Measurements from ENCODE around the gene INTS4.
"Not testable (repeated sequence)": the region's sequence is repeated elsewhere in the genome, so short reads cannot be mapped to it uniquely, and the experiment has no call there.

INTS4 gene

DNA sequence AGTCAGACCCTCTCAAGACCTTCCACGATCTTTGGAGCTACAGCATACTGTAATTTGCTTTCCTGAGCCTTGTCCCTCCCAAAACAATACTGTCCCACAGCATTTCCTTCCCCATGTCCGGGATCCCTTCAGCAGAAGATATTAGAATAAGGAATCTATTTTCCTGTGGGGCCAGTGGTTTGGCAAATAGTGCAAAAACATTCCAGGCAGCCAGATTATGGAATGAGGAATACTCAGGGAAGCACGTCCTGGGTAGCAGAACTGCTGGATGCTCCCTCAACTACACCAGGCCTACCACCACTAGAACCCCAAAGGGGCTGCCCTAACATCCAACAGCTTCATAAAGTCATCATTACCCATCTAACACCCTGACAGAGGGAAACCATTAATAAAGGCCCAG is 112.1 kb downstream of the INTS4 start:
- DNase-seq (ENCODE audit: low read depth in 2 of 2) = no peak

- no peak for DNase-seq (ENCODE audit: low read depth in 2 of 2)
These were observed 115.2 kb downstream of the INTS4 start for GRCh38 chr11:77879218-77879617.

GRCh38 chr11:77878247-77878646 is 116.2 kb downstream of the INTS4 start:
- not testable (repeated sequence) for DNase-seq (ENCODE audit: low read depth in 2 of 2)

DNA sequence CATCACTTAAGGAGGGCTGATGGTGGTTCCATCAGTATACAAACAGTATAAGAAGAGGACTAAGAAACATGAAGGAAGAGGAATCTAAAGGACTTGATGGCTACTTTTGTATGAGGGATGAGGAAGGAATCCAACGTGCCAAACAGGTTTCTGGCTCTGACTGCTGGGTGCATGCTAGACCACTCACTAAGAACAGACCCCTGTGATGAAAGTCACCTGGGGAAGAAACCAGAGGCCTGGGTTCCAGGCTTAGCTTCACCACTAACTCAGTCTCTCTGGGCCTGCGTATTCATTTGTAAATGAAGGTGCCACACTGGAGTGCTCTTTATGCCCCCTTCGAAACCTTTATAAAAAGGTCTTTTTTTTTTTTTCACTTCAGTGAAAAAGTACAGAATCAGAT is 118.4 kb downstream of the INTS4 start:
- no peak for DNase-seq (ENCODE audit: low read depth in 2 of 2)

- DNase-seq (ENCODE audit: low read depth in 2 of 2) = no peak
These were observed 120.3 kb downstream of the INTS4 start for GRCh38 chr11:77874206-77874605.

GRCh38 chr11:77873345-77873744 is 121.1 kb downstream of the INTS4 start:
- no peak for DNase-seq (ENCODE audit: low read depth in 2 of 2)

DNA sequence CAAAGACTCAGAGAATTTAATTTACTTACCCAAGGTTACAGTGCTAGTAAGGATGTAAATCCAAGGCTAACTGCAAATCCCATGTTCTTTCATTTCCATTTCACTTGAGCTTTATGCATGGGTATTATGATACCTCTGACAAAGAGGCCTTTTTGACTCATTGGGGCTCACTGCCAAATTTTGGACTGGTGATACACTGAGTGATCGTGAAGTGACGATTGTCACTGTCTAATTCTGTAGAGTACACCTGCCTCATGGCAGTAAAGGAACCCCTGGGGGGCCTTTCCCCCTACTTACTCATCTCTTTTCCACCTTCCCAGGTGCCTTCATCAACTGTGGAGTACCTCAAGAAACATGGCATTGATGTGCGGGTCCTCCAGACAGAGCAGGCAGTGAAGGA is 122.6 kb downstream of the INTS4 start:
- DNase-seq (ENCODE audit: low read depth in 2 of 2) = no peak

DNA sequence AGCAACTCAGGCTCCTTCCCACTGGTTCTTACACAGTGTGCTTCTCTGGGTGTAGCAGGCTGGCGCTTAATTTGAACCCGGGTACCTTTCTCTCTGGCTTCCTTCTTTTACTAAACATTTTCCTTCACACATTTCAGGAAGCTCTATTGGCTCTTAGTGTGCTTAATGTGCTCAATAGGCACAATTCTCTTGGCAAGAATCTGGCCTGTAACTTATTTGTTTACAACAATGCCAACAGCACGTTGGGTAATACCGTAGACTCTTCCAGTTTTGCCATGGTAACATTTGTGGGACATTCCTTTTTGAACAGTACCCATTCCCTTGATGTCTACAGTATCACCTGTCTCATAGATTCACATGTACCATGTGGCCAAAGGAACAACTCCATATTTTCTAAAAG is 125.7 kb downstream of the INTS4 start:
- no peak for DNase-seq (ENCODE audit: low read depth in 2 of 2)

GRCh38 chr11:77866336-77866735 is 128.1 kb downstream of the INTS4 start:
- no peak for DNase-seq (ENCODE audit: low read depth in 2 of 2)

GRCh38 chr11:77865805-77866204 is 128.7 kb downstream of the INTS4 start:
- no peak for DNase-seq (ENCODE audit: low read depth in 2 of 2)

GRCh38 chr11:77861444-77861843 is 133.0 kb downstream of the INTS4 start:
- DNase-seq (ENCODE audit: low read depth in 2 of 2) = not testable (repeated sequence)

DNA sequence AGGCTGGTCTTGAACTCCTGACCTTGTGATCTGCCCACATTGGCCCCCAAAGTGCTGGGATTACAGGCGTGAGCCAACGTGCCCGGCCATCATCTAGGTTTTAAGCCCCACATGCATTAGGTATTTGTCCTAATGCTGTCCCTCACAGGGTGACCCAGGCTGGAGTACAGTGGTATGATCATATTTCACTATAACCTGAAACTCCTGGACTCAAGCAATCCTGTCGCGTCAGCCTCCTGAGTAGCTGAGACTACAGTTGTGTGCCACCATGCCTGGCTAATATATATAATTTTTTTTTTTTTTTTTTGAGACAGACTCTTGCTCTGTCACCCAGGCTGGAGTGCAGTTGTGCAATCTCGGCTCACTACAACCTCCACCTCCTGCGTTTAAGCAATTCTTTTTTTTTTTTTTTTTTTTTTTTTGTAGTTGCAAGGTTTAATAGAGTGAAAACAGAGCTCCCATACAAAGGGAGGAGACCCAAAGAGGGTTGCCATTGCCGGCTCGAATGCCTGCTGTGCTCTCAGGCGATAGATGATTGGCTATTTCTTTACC is 136.5 kb downstream of the INTS4 start:
- not testable (repeated sequence) for DNase-seq (ENCODE audit: low read depth in 2 of 2)

DNA sequence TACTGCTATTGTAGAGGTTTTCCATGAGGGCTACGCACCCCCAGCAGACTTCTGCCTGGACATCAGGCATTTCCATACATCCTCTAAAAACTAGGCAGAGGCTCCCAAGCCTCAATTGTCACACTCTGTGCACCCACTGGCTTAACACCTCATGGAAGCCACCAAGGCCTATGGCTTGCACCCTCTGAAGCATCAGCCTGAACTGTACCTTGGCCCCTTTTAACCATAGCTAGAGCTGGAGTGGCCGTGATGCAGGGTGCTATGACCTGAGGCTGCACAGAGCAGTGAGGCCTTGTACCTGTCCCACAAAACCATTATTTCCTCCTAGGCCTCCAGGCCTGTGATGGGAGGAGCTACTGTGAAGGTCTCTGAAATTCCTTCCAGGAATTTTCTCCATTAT is 139.6 kb downstream of the INTS4 start:
- no peak for DNase-seq (ENCODE audit: low read depth in 2 of 2)

GRCh38 chr11:77851503-77851902 is 143.0 kb downstream of the INTS4 start:
- DNase-seq (ENCODE audit: low read depth in 2 of 2) = no peak

DNA sequence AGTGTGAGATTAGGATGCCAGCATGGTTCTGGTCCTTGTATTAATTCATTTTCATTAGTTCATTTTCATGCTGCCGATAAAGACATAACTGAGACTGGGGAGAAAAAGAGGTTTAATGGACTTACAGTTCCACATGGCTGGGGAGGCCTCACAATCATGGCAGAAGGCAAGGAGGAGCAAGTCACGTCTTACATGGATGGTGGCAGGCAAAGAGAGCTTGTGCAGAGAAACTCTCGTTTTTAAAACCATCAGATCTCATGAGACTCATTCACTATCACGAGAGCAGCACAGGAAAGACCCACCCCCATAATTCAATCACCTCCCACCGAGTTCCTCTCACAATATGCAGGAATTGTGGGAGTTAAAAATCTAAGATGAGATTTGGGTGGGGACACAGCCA is 150.8 kb downstream of the INTS4 start:
- DNase-seq (ENCODE audit: low read depth in 2 of 2) = not testable (repeated sequence)

- DNase-seq (ENCODE audit: low read depth in 2 of 2) = no peak
These were observed 151.9 kb downstream of the INTS4 start for GRCh38 chr11:77842441-77843121.

GRCh38 chr11:77833302-77833701 is 161.2 kb downstream of the INTS4 start:
- DNase-seq (ENCODE audit: low read depth in 2 of 2) = no peak

- no peak for DNase-seq (ENCODE audit: low read depth in 2 of 2)
These were observed 165.5 kb downstream of the INTS4 start for GRCh38 chr11:77828926-77829325.

Data from activated CD8-positive, alpha-beta memory T cell treated with anti-CD3 and anti-CD28 coated beads for 4 hours (primary cell).